NOMO-1 (cell line): Measurements from ENCODE around the gene CCDC66.
"Not testable (repeated sequence)": the region's sequence is repeated elsewhere in the genome, so short reads cannot be mapped to it uniquely, and the experiment has no call there.

ENCODE experiments used
- DNase-seq, 2 experiments: peaks; one replicate each; lab custom pipeline; 2025; ENCODE audit not compliant: unreplicated experiment in 2 of 2; lab: John Stamatoyannopoulos, UW

CCDC66 gene

DNA sequence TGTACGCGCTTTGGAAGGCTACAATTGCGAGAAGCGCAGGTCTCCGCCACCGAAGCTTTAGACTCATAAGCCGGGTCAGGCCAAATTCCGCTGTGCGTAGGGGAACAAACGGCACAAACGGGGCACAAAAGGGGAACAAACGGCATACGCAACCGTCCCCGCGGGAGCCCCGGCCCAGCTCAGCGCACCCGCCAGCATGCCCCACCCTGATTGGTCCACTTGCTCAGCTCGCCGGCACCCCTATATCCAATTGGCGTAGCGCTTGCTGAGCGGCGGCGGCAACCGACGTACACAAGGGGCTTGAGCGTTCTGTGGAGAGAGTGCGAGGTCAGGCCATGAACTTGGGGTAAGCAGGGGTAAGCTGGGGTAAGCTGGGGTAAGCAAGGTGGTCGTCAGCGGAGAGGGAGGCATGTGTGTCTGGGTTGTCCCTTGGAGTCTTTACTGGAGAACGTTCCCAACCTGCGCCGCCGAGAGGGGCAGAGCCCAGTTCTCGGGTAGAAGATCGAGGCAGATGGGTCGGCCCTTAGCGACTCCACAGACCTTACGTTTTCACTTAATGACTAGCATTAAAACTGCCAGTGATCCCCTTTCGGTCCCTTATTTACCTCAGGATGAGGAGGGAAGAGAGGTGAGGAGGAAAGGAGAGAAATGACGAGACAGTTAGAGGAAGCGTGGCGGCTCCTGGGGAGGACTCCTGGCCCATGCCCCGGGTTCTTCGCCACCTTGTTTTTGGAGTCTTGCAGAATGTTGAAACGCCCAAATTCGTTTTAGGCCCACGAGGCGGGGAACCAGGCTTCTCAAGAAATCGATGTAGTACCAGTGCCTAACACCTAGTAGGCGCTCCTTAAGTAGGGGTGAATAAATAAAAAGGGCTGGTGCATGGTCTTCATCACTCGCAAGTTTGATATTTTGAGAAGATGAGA, at the start of gene CCDC66:
CCDC66 (plus strand) TSS at position 268 of the 923 bp plus-strand sequence; CDS start at position 336, 68 bp downstream.
- DNase-seq, result peak; percentile 92 to 97

DNA sequence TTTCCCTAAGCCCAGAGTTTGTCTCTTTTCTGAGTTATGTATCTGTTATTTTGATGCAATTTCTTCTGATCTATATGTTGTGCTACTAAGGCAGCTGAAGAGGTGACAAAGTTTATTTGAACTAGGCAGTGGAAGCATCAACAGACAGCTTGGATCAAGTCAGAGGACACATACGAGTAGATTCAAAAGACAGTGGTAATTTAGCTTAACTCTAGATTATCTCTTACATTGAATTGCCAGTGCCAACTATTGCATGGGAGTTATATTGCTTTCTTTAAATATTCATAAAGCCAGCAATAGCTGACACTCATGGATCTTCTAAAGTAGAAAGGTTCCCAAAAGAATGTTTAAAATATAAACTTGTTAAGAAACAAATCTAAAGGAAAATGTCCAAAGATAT, 37.3 kb upstream of the CCDC66 start:
- no peak for DNase-seq

DNA sequence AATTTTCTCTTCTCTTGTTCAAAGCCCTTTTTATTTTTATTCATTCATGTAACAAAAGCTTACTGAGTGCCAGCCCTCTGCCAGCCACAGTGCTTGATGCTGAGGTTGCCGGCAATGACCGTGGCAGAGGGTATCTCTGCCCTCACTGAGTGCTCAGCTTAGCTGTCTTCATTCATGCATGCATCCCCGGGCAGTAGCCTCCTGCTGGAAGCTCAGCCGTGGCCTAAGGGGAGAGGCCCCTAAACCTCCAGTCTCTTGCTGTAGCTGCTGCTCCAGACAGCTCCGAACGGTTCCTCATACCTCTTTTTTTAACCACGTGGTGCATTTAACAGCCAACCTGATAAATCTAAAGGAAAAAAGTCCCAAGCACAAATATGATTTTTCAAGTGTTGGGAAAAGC, 34.6 kb upstream of the CCDC66 start:
- no peak for DNase-seq

DNA sequence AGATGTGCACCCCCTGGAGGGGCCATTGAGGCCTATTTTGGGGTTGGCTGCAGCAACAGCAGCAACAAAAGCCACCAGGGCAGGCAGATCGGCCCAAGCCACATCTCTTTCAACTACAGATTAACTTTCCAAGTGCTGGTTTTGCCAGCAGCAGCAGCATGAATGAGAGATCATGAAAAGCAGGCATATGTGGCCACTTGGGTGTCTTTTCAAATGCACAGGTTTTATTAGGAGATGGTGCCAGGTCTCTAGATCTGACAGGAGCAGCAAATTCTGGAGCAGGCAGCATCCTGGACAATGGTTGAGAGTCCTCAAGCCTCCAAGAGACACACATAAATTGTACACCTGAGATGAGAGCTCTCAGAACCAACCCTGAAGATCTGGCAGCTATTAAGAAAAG, 31.7 kb upstream of the CCDC66 start:
- DNase-seq, result no peak

DNA sequence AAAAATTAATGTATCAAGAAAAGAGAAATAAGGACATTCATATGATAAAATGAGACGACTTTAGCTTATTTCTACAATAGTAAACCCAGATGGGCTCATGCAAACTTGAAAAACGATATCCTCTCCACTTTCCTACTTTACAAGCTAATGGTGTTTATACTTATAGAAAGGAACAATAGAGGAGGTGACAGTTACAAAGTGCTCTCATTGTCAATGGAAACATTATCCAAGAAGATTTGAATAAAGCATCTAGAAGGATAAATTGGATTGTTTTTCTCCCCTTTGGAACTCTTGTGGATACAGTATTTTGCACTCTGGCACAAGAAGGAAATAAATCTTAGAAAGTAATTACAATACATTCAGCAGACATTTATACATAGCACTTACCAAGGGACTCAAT, 20.2 kb upstream of the CCDC66 start:
- DNase-seq, result no peak

DNA sequence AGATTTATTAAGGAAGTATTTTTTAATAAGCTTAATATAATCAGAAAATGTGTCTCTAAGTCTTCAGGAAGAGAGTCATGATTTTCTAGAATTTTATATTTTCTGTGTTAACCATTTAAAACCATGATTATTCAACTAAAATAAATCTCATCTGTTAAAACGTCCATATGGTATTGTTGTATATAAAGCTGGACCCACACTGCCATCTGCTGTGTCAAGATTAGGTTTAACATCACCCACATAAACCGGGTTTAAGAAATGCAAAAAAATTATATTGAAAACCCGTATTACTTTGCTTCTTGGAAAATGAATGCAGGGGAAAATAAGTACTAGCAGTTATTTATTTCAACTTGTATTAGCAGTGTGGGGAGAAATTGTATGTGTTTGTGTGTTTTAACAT, 9.5 kb upstream of the CCDC66 start:
- DNase-seq, result no peak

DNA sequence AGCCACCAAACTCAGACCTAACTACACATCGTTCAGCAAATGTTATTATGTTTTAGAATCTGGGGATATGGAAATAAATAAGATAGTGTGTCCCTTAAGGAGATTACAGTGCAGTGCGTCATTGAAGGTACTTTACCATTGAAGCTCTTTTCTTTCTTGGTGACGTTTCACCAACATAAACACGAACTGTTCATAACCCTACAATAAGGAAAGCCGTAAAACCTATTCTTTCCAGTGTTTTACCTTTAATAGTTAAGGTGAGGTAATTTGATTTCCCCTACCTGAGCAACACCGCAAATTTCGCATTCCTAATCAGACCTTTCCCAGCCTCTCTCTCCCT, 826 bp downstream of the CCDC66 start:
- no peak for DNase-seq

DNA sequence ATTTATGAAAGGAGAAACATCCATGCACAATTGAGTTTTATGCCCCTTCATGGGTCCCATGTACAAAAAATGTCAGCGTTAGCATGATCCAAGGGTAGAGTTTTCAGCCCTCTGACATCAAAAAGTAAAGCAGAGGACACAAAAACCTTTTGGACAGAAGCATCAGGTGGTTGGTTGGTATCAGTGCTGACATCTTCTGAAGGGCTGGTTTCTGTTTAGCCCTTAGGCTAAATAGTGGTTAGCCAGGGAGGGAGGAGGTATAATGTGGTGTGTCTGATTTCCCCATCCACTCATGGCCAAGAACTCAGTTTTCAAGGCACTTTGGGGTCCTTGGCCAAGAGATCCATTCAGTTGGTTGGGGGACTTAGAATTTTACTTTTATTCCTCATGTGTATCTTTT, 16.5 kb downstream of the CCDC66 start:
- DNase-seq, result no peak

DNA sequence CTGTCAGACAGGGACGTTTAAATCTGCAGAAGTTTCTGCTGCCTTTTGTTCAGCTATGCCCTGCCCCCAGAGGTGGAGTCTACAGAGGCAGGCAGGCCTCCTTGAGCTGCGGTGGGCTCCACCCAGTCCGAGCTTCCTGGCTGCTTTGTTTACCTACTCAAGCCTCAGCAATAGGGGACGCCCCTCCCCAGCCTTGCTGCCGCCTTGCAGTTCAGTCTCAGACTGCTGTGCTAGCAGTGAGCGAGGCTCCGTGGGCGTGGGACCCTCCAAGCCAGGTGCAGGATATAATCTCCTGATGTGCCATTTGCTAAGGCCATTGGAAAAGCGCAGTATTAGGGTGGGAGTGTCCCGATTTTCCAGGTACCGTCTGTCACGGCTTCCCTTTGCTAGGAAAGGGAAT, 25.0 kb downstream of the CCDC66 start:
- not testable (repeated sequence) for DNase-seq

DNA sequence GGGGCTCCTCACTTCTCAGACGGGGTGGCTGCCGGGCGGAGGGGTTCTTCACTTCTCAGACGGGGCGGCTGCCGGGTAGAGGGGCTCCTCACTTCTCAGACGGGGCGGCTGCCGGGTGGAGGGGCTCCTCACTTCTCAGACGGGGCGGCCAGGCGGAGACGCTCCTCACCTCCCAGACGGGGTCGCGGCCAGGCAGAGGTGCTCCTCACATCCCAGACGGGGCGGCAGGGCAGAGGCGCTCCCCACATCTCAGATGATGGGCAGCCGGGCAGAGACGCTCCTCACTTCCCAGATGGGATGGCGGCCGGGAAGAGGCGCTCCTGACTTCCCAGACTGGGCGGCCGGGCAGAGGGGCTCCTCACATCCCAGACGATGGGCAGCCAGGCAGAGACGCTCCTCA, 27.3 kb downstream of the CCDC66 start:
- not testable (repeated sequence) for DNase-seq

DNA sequence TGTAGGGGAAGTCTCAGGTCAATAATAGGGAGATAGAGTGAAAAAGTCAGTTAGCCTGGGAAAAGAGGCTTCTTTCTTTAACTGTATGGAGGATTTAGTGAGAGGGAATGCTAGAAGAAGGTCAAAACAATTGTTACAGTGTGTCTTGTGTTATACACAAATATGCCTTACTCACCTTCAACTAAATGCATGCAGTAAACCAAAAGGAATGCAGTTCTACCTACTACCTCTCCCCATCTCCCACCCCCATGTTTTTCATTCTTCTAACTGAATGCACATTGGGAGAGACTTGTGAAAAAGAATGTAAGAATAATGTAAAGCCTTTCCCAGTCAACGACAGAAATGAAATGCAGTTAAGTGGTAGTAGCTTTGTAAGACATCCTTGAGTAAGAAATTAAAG, 33.8 kb downstream of the CCDC66 start:
- no peak for DNase-seq

DNA sequence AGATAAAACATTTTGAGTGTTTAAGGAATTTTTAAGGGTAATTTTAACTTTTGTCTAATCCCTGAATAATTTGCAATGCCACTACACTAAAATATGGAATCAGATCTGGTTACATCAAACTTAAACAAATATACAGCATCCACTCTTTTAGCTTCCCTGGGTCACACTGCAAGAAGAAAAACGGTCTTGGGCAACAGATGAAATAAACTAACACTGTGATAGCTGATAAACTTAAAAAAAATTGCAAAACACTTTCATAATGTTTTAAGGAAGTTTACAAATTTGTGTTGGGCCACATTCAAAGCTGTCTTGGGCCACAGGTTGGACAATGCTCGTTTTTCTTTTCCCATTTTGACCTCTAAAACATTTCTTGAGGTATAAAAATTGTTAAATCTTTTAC, 34.3 kb downstream of the CCDC66 start:
- DNase-seq, result peak; percentile 38 to 61

DNA sequence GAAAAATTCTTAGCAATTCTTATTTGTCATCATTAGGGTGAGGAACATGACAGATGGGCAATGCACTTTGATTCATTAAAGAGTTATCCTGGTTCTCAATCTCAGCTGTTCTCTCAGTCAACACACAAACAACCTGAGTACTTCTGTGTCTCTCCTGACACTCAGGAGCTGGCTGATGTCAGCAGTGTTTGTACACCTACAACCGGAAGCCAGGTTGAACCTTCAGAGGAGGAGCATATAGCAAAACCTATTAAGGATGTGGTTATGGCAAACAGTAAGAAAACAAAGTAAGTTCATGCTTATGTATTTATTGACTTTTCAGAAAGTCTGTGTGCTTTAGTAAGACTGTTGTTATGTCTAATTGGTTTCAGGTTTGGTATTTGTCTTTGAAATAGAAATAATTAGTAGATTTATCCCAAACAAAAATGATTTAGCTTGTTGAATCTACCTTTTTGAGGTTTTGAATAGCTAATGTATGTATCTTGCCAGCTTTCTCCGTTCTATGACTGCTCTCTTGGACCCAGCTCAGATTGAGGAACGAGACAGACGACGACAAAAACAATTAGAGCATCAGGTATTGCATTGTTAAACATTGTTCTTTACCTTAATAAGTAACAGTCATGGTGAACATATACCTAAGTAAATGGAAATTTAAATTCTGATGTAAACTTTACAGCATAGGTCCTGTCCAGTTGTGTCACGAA, 36.6 kb downstream of the CCDC66 start:
- DNase-seq, result no peak

DNA sequence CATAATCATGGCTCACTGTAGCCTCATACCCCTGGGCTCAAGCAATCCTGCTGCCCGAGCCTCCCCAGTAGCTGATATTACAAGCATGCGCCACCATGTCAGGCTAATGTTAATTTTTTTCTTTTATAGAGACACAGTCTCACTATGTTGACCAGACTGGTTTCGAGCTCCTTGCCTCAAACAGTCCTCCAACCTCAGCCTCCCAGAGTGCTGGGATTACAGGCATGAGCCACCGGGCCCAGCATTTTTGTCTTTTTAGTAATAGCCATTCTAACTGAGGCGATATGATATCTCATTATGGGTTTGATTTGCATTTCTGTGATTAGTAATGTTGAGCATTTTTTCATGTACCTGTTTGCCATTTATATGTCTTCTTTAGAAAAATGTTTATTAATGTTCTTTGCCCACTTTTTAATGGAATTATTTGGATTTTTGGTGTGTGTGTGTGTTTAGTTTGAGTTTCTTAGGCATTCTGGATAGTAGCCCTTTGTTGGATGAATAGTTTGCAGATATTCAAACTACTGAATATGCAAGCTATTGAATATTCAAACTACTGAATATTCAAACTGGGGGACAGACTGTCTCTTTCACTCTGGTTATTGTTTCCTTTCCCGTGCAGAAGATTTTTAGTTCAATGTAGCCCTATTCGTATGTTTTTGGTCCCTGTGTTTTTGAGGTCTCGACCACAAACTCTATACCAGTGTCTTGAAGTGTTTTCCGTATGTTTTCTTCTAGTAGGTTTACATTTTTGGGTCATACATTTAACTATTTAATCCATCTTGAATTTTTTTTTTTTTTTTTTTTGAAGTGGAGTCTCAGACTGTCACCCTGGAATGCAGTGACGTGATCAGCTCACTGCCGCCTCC, 39.2 kb downstream of the CCDC66 start:
- DNase-seq, result no peak

DNA sequence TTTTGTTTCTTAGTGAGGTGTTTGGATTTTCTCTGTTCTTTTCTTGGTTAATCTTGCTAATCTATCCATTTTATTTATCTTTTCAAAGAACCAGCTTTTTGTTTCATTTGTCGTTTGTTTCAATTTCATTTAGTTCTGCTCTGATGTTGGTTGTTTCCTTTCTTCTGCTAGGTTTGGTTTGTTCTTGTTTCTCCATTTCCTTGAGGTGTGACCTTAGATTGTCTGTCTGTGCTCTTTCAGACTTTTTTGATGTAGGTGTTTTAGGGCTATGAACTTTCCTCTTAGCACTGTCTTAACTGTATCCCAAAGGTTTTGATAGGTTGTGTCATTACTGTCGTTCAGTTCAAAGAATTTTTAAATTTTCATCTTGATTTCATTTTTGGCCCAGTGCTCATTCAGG, 51.5 kb downstream of the CCDC66 start:
- not testable (repeated sequence) for DNase-seq

DNA sequence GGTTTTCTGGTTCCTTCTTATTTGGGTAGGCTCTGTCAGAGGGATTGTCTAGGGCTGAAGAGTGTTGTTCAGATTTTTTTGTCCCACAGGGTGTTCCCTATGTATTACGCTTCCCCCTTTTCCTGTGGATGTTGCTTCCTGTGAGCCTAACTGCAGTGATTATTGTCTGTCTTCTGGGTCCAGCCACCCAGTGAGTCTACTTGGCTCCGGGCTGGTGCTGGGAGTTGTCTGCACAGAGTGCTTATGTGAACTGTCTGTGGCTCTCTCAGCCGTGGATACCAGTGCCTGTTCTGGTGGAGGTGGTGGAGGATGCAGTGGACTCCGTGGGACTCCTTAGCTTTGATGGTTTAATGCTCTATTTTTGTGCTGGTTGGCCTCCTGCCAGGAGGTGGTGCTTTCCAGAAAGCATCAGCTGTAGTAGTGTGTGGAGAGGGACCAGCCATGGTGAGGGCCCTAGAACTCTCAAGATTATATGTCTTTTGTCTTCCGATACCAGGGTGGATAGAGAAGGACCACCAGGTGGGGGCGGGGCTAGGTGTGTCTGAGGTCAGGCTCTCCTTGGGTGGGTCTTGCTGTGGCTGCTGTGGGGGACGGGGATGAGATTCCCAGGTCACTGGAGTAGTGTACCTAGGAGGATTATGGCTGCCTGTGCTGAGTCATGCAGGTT, 53.8 kb downstream of the CCDC66 start:
- no peak for DNase-seq

DNA sequence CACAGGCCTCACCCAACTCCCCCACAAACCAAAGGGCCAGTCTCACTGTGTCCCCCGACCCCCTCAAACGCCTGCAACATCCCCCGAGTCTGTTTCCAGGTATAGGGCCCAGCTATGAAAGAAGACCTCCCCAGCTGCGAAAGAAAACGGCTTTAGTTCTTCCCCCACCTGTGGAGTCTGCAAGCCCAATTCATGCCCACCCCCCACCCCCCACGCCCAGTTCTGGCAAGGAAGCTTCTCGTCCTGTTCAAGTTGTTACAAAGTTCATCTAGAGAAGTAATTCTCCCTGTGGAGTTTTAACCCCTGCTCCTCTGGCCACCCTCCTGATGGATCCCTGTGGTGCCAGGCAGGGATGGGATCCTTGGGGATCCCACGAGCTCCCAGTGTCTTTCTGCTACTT, 54.4 kb downstream of the CCDC66 start:
- DNase-seq, result no peak

DNA sequence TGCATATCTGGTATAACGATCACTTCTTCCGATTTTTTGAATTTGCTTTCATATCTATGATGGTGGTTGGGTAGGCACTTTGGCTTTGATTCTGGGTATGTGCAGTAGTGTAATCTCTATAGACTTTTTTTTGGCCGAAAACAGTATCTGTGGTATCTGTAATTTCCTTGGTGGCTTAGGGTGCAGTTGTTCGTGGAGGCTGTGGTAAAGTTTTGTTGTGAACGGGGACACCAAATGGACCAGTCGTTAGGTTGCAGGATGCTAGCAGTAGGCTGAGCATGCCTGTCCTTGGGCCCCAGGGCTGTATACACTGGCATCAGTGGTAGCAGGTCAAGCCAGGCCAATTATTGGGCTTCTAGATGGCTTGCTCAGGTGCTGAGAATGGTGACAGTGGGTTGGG, 55.2 kb downstream of the CCDC66 start:
- no peak for DNase-seq

DNA sequence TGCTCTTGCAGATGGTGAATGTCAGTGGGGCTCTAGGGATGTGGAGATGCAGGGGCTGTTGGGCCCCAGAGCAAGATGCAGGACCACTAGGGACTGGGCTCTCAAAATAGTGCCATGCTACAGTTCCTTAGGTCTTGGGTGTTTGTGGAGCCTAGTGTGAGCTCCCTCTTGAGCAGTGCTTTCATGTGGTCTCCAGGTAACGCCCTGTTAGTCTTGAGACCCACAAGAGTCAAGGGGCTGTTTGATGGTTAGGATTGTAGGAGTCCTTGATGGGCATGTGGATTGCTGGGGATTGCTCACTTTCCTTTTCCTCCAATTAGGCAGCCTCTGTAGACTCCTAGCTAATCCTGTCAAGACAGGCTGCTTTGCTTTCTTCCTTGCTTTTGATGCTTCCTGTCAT, 56.0 kb downstream of the CCDC66 start:
- DNase-seq, result no peak

DNA sequence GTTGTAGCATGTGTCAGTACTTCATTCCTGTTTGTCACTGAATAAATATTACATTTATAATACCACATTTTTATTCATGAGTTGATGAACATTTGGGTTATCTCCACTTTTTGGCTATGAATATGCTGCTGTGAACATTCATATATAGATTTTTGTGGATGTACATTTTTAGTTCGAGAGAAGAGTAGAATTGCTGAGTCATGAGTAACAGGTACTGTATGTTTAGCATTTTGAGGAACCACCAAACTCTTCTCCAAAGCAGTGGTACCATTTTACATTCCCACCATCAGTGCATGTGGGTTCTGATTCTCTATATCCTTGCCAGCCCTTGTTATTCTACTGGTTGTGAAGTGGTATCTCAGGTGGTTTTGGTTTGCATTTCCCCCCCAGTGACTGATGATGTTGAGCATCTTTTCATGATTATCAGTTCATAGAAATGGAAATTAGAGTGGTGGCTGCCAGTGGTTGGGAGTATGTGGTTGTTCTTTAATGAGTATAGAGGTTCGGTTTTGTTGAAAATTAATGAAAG, 59.6 kb downstream of the CCDC66 start:
- peak in 1 of 2 experiments; percentile 2 for DNase-seq
